ENCODE data around the gene COA3.

COA3 gene

DNA sequence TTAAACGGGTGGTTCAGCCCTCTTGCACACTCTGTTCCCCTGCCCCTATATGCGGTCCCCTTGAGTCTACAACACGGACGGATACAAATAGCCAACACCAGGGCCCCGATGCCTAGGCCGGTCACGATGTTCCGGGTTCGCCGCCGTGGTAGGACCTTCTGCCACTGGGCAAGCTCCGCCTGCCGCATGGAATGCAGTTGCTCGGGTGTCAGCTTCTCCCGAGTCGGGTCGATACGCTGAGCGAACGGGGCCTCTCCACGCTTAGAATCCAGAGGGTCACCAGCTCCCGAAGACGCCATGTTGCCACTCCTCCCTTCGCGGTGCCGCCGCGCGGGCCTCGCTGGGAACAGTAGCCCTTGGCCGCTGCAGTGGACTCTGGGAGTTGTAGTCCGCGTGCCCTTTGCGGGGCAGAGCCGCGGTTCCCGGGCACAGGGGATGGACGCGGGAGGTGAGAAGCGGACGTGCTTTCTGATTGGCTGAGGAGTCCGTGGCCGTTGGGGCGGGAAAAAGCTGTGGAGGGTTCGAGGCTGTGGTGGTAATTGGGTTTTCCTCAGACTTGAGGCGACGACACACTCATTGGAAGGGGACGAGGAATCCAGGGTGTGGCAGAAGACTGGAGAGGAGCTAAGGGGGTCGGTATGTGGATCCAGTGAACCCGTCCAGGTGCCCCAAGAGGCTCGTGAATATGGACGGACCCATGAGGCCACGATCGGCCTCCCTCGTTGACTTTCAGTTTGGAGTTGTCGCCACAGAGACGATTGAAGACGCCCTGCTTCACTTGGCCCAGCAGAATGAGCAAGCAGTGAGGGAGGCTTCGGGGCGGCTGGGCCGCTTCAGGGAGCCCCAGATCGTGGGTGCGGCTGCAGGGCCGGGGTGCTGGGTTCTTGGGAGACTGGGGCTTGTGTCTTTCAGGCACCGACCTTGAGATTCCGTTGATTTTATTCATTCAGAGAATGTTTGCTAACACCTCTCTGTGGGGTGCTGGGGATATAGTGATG, at the start of gene COA3, which contains the start of gene CNTD1:
Gene COA3 (minus strand): TSS at position 322 of the 998 bp plus-strand sequence. CDS start 23 bp downstream, at position 299.
Gene CNTD1 (plus strand): TSS at position 479 of the 998 bp plus-strand sequence. CDS start 207 bp downstream, at position 686.
- peak; percentile 62 for DNase-seq (ENCODE audit: low read depth)

GRCh38 chr17:42848093-42848492, 49.6 kb upstream of the COA3 start:
- no peak for DNase-seq (ENCODE audit: low read depth)

DNA sequence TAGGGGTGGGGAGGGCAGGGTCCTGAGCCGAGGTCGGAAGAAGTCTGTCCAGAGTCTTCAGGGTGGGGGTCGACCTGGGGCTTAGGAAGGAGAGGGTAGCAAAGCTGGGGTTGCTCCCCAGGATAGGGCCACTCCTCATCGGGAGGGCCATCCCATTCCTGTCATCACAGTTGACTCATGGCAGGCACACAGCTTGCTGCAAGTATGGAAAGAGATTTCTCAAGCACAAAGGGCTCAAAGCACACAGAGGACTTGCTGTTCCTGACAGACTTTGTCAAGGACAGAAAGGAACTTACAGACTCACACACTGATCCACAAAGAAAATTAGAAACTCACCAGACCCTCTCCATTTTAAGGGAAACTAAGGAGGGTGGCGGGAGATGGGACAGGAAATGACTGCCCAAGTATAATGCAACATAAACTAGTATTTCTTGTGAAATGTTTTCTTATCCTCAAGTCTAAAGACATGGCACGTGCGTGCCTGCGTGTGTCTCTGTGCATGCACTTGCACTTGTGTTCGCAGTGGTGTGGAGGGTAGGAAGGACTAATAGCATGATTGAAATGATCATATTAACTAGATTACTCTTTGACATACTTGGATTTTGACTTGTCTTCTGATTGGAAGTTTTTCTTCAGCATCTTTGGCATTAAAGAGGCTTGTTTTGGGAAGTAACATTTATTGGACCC, 48.2 kb upstream of the COA3 start:
- DNase-seq (ENCODE audit: low read depth): no peak

GRCh38 chr17:42845918-42846593, 47.6 kb upstream of the COA3 start:
- DNase-seq (ENCODE audit: low read depth): no peak

GRCh38 chr17:42845556-42845917, 47.0 kb upstream of the COA3 start:
- no peak for DNase-seq (ENCODE audit: low read depth)

DNA sequence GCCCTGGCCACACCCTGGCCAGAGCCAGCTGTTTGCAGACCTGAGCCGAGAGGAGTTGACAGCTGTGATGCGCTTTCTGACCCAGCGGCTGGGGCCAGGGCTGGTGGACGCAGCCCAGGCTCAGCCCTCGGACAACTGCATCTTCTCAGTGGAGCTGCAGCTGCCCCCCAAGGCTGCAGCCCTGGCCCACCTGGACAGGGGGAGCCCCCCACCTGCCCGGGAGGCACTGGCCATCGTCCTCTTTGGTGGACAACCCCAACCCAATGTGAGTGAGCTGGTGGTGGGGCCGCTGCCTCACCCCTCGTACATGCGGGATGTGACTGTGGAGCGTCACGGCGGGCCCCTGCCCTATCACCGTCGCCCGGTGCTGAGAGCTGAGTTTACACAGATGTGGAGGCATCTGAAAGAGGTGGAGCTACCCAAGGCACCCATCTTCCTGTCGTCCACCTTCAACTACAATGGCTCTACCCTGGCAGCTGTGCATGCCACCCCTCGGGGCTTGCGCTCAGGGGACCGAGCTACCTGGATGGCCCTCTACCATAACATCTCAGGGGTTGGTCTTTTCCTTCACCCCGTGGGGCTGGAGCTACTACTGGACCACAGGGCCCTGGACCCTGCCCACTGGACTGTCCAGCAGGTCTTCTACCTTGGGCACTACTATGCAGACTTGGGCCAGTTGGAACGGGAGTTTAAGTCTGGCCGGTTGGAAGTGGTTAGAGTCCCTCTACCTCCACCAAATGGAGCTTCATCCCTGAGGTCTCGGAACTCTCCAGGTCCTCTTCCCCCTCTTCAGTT, 46.5 kb upstream of the COA3 start:
- no peak for DNase-seq (ENCODE audit: low read depth)

GRCh38 chr17:42844271-42844670, 45.8 kb upstream of the COA3 start, which contains the start of gene AOC2:
Gene AOC2 (plus strand): TSS chr17:42844580. CDS start chr17:42844627, 47 bp downstream.
- no peak for DNase-seq (ENCODE audit: low read depth)

DNA sequence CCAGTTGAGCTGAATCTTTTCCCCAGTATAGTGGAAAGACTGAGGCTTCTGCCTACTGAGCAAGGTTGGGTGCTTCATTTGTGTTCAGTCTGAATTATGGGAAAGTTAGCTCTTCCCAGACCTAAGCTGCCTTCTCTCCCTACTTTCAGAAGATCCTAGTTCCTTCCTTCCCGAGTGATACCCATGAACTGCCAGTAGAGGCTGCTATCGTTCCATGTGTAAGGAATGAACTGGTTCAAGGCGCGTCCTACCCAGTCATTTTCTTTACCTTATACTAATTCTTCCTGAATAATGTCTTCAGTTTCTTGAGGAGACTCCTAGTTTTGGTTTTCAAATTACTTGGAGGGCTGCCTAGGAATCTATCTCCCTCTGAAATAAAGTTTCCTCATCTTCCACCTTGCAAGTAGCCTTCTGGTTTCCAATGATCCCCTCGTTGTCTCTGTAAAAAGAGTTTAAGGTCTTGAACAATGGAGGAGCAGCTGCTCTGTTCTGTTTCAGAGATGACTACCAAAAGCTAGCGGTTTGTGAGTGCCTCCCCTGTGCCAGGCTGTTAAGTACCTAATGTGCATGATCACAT, 44.9 kb upstream of the COA3 start:
- DNase-seq (ENCODE audit: low read depth): no peak

DNA sequence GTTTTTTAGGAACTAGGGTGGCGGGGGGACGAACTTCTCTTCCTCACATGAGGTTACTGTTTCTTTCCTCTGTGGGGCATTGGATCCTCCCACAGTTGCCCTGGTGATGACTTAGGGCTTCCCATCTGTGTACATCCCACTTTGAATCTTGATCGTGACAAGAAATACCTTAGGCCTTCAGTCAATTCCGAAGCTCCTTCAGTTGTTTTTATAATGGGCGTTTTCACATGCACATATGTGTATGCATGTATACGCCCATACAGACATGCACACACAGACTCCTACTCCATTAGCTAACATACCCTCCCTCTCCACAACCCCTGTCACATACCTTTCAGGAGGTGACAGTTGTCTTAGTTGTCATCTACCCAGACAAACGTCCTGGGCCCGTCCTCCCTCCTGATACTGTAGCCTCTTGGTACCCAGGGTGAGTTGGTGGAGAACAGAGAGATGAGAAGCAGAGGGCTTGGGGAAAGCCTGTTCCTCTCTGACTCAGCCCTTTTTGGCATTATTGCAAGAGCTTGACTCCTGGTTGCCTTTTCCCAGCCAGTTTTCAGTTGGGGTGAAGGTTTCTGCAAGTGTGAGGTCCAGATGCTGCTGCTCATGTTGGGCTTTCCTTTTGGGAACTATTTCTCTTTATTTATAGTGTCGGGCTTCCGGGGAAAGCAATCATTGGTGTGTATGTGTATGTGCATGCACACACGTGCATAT, 43.6 kb upstream of the COA3 start:
- no peak for DNase-seq (ENCODE audit: low read depth)

GRCh38 chr17:42835732-42836131, 37.2 kb upstream of the COA3 start:
- no peak for DNase-seq (ENCODE audit: low read depth)

- DNase-seq (ENCODE audit: low read depth): no peak
Measured at GRCh38 chr17:42833767-42834422, 35.4 kb upstream of the COA3 start.

- DNase-seq (ENCODE audit: low read depth): peak; percentile 81
Measured at GRCh38 chr17:42832934-42833766, 34.6 kb upstream of the COA3 start, which contains the start of gene PSME3. Gene PSME3 (plus strand): TSS chr17:42833397. CDS start chr17:42833632, 235 bp downstream.

DNA sequence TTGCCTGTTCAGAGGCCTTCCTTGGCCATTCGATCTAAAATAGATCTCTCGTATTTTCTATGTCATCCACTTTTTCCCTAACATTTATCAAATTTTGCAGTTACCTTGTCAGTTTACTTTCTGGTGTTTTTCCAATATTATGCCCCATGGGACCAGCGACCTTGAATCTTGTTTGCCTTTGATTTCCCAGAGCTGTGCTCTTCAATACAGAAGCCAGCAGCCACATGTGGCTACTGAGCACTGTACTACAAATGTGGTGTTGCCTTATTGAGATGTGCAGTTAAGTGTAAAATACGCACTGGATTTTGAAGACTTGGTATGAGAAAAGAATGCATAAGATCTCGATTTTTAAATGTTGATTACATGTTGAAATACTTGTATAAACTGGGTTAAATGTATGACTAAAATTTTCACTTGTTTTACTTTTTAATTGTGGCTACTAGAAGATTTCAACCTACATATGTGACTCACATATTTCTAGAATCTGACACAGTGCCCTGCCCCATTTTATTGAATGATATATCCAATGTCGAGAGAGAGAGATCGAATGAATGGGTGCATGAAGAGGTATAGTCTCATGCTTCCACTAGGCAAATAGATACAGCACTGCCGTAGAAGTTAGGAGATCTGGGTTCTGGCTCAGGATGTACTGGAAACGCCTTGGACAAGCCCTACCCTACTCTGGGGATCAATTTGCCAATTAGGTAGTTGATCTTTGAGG, 33.9 kb upstream of the COA3 start:
- no peak for DNase-seq (ENCODE audit: low read depth)

DNA sequence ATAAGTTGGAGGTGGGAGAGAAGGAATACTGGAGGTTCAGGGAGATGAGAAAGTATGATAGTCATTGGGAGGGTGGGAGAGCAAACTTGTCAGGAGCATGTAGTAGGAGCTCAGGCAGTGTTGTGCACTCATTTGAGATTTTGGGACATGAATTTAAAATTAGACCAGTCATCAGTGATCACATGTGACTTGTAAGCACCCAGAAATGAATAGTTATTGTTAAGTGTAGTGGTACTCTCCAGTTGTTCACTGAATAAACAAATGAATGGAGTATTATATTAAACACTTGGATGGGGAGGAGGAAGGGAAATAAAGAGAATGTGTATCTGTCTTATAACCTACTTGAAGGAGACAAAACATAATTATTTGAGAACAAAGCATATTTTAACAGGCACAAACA, 32.5 kb upstream of the COA3 start:
- DNase-seq (ENCODE audit: low read depth): no peak

- DNase-seq (ENCODE audit: low read depth): no peak
Measured at GRCh38 chr17:42827472-42827871, 29.0 kb upstream of the COA3 start.

DNA sequence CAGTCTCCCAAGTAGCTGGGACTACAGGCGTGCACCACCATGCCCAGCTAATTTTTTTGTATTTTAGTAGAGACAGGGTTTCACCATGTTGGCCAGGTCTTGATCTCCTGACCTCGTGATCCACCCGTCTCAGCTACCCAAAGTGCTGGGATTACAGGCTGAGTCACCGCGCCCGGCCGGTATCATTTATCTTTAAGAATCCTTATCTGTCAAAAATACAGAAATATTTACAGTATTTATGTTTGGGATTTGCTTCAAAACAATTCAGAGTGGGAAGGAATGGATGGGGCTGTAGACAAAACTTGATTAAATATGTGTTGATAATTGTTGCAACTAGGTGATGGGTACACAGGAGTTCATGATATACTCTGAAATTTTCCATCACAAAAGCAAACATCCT, 22.7 kb upstream of the COA3 start:
- no peak for DNase-seq (ENCODE audit: low read depth)

GRCh38 chr17:42819939-42820535, 21.5 kb upstream of the COA3 start:
- peak; percentile 59 for DNase-seq (ENCODE audit: low read depth)

GRCh38 chr17:42818379-42818778, 19.9 kb upstream of the COA3 start:
- DNase-seq (ENCODE audit: low read depth): no peak
